Tongue (tissue), 3 donors: ENCODE results near the gene ATG16L1. TPM values are rescaled to one million over a fixed set of nuclear protein-coding genes. Genes with fewer than 3 reads are reported as not detected.

Experiments
- DNase-seq: peaks from one replicate; pipeline ENCODE4 v3.0.0-alpha.2; 2015
- small RNA-seq: library from RNA; depleted of rRNA; stranded (forward); fragments of <200 nt; gene quantifications from one replicate; pipeline ENCODE3, GENCODE V24; 2014; ENCODE audit warnings: low replicate concordance
- total RNA-seq: library from RNA; depleted of rRNA; stranded (reverse); fragments of >200 nt; gene quantifications from one replicate; pipeline ENCODE4 v1.2.3, GENCODE V29; 2014

The ATG16L1 gene
- total RNA-seq, 1 donor from 2014 or later, result 27.0 TPM

DNA sequence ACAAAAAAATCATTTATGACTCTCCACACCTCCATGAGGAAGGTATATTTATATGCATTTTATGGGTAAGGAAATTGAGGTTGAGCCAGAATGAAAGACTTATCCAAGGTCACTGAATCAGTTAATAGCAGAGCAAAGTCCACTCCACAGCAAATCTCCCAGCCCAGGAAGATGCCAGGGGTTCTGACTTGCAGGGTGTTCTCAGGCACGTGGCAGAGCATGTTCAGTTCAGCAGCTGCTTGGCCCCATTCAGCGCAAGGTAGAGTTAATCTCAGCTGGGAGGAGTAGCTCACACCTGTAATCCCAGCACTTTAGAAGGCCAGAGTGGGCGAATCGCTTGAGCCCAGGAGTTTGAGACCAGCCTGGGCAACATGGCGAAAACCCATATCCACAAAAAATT lies 85.1 kb downstream of the ATG16L1 start:
- no peak for DNase-seq

DNA sequence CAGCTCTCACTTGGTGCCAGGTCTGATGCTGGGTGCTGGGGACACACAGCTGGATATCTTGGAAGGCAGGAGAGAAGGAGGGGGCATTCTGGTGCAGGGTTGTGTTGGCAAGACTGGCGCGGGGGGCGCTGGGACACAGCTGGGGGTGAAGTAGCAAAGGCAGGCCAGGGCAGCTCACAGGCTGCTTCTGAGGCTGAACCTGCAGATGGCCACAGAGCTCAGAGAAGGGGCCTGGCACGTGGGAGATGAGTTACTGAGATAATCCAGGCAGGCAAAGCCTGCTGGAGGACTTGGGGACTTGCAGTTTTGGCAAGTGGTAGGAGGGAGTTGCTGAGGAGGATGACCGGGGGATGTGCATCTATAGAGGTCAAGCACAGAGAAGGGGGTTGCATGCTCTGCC lies 86.6 kb downstream of the ATG16L1 start:
- no peak for DNase-seq

DNA sequence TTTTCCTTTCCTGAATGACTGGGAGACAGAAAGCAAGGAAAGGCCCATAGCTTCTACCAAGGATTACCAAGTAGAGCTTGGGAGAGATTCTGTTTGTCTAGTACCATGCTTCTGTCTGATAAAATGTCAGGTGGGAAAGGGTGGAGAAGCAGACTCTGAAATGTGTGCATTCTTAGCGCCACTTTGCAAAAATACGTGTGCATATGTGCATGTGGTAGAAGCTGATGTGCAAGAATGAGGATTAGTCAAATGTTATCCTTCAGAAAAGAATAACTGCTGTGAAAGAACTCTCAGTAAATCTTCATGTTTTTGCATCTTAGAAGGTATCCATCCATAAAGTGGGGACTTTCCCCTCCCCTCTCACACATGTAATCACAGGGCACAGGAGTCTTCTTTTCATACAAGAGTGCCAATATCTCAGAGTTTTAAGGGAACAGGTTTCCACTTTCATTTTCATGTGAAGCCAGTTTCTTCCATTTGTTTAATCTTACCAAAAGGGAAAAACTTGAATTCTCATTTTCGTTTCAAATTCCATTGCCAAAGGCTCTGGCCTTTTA lies 87.4 kb downstream of the ATG16L1 start:
- DNase-seq, result no peak

DNA sequence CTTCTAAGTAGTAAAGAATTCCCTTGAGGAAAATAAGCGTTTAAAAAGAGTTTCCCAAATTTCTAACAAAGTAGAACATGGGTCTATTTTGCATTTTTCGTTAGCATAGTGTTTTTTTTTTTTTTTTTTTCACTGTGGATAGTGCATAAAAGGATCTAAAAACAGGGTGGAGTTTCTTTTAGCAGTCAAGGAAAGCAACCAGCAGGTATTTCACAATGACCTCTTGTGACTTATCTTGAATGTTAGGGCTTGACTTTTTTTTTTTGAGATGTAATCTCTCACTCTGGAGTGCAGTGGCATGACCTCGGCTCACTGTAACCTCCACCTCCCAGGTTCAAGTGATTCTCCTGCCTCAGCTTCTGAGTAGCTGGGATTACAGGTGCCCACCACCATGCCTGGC lies 88.0 kb downstream of the ATG16L1 start:
- DNase-seq, result no peak

DNA sequence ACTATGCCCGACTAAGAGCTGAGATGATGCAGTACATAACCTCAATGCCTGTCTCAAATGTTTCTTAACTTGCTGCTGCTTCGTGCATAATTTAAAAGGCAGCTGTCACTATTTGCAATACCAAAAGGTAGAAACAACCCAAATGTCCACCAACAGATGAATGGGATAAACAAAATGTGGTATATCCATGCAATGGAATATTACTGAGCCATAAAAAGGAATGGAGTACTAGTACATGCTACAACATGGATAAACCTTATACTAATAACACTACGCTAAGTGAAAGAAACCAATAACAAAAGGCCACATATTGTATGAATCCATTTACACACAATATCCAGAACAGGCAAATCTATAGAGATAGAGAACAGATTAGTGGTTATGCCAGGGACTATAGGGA lies 89.8 kb downstream of the ATG16L1 start:
- DNase-seq, result no peak

DNA sequence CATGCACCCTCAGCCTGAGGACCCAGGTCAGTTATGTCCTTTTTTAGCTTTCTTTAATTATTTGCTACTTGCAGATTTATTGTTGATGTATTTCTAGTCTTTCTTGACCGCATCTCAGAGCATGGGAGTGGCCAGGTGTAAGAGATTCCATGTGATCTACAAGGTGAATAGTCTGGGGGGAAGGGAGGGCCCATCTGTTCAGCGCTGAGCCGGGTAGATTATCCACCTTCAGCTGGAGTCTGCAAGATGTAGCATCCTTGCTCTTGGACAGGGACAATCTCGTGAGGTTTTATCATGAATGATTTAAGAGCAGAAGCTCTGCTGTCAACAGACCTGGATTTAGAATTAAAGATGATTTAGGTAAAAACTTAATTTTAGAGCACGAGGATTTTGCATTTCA lies 90.8 kb downstream of the ATG16L1 start:
- no peak for DNase-seq

DNA sequence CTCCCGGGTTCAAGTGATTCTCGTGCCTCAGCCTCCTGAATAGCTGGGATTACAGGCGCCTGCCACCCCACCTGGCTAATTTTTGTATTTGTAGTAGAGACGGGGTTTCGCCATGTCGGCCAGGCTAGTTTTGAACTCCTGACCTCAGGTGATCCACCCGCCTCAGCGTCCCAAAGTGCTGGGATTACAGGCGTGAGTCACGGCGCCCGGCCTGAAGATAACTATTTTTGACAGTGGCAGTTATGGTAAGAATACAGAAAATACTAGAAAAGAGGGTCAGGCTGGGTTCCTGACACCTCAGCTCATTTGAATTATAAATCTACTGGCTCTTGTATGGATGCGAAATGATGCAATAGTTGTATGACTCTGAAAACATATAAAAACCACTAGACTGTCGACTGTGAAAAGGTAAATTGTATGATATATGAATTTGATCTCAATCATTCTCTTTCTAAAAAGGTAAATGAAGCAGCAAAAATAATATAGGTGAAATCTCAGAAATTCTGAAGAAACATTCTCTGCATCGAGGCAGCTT lies 91.8 kb downstream of the ATG16L1 start:
- DNase-seq, result no peak

Small RNAs within 50 kb of the gene (small RNA-seq; reads per million reads assigned to genes)
- gene RN7SL32P (not detected), gene SCARNA5 (55.2 reads per million, percentile 96 among the genes with 10 or more reads in this experiment), gene SCARNA6 (13.2 reads per million, percentile 94 among the genes with 10 or more reads in this experiment)

Other genes with a start within 250 kb of the ATG16L1 start
- gene NGEF, start 238.4 kb upstream of the ATG16L1 start, total RNA-seq, result 2.7 TPM
- not detected for gene NEU2, start 219.0 kb upstream of the ATG16L1 start, total RNA-seq
- 9.1 TPM for gene INPP5D, start 191.3 kb upstream of the ATG16L1 start, total RNA-seq
- not detected for gene SAG, start 56.1 kb downstream of the ATG16L1 start, total RNA-seq
- 51.7 TPM for gene DGKD, start 102.8 kb downstream of the ATG16L1 start, total RNA-seq